GM21619 (cell line): ENCODE data around the gene JMJD1C.

Experiments used
- ATAC-seq: cut with Tn5 transposase; IDR thresholded peaks from one replicate; pipeline ENCODE4 v1.9.1; 2021; ENCODE audit not compliant: unreplicated experiment

Gene JMJD1C

DNA sequence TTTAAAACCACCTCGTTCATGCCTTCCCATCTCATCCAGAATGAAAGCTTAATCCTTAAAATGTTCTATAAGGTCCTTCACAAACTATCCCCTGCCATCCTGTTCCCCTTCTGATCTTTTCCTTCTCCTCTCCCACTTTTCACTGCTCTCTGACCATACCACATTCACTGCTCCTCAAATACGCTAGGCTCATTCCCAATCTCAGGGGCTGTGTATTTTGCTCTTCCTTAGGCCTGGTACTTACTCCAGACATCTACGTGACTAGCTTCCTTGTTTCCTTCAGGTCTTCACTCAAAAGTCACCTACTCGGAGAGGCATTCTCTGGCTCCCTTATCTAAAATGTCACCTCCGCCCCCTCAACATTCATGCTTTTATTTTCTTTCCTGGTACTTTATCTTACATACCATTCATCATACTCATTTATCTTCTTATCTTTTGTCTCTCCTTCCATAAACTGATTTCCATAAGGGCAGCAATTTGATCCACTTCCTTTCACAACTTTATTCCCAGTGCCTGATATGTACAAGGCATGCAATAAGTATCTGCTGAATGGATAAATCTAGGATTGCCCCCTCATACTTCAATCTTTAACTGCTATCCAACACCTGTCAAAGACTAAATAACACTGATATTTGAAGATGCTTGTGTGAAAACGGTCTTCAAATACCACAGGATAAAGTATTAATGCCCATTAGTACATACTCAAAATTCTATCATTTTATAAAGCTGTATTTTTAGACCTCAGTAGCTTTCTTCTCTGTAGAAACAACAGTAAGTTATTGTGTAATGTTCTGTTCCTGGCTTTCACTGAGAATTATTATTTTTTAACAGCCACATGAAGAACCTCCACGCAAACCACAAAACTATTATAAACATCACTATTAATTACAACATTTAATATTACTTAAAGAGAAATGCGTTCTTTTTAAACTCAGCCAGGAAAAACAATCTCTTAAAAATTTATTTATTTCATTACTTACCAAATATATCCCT, 27.0 kb downstream of the JMJD1C start:
- no peak for ATAC-seq

- no peak for ATAC-seq
These were observed 28.4 kb downstream of the JMJD1C start for GRCh38 chr10:63437116-63437949.

GRCh38 chr10:63436225-63436624, 29.6 kb downstream of the JMJD1C start:
- ATAC-seq, result no peak

DNA sequence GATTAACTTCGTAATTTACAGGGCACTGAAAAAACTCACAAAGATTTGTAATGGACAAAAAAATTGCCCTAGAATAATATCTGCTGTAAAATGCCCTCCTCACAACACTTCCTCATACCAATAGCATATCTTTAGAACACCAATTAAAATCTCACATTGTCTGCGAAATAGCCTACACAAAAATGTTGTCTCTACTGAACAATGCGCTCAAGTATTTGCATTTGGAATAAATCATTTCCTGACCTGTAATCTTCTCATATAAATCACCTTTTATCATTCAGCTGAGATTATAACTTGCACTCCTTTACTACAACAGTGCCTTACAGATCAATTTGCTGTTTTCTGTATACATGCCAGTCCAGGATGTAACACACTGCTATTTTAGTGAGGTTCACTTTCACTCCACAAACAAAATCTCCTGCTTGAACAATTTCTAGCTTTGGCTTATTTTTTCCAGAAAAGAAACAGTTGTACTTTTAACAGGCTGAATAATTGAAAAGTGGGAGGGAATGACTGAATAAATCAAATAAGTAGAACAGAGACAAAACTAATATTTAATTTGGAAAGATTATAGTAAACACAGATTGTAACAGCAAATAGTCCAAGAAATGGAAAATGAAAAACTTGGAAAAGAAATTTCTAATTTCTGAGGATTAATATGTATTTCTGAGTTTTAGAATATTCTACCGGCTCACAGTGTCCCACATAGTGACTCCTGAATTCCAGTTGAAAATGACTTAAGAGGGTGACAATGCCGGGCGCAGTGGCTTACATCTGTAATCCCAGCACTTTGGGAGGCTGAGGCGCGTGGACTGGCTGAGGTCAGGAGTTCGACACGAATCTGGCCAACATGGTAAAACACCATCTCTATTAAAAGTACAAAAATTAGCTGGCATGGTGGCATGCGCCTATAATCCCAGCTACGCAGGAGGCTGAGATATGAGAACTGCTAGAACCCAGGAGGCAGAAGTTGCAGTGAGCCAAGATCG, 30.6 kb downstream of the JMJD1C start:
- no peak for ATAC-seq

DNA sequence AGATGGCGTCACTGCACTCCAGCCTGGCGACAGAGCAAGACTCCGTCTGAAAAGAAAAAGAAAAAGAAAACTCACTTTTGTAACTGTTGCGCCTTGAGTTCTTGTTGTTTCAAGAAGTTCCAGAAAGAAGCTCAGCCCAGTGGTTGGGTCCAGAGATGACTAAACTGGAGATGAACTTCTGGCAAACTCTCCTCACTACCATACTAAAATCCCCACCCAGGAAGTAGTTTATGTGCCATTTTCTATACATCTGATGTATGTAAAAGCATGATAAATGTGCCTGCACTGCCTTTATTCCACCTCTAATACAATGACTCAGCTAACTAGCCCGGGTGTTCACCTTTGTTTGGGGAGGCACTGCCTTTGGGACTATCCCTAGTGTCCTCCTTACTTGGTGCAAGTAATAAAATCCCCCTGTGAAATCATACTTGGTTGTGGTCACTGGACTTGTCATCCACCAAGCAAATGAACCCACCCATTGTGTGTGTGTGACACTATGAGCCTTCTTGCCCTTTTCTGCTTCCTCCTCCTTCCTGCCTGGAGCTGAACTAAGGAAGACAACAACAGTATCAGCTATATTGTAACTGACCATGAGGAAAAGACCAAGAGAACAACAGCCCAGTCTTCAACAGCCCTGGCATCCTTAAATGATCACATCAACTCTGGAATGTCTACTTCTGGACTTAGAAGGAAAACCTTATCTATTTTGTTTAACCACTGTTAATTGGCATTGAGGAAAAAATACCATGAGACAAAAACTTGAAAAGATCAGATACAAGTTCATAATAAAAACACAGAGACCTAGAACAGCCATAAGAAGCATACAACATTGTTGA, 33.6 kb downstream of the JMJD1C start:
- no peak for ATAC-seq

GRCh38 chr10:63430999-63431356, 34.8 kb downstream of the JMJD1C start:
- ATAC-seq, result no peak

DNA sequence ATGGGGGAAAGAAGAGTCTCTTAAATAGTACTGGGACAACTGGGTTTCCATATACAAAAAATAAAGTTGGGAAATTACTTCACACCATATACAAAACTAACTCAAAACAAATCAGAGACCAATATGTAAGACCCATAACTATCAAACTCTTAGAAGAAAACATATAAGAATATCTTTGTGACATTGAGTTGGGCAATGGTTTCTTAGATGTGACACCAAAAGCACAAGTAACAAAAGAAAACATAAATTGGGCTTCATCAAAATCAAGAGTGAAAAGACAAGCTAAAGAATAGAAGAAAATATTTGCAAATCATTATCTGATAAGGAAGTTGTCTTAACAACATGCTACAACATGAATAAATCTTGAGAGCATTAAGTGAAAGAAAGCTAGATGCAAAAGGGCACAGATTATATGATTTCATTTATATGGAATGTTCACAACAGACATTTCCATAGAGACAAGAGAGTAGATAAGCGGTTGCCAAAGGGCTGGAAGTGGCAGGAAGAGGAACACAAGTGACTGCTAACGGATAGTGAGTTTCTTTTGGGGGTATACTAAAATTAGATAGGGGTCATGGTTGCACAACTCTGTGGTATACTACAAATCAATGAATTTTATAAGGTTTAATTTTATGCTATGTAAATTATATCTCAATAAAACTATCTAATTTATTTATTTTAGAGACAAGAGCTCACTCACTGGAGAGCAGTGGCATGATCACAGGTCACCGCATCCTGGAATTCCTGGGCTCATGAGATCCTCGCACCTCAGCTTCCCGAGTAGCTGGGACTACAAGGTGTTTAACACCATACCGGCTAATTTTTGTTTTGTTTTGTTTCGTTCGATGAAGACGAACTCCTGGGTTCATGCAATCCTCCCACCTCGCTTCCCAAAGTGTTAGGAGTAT, 35.4 kb downstream of the JMJD1C start:
- ATAC-seq, result no peak

DNA sequence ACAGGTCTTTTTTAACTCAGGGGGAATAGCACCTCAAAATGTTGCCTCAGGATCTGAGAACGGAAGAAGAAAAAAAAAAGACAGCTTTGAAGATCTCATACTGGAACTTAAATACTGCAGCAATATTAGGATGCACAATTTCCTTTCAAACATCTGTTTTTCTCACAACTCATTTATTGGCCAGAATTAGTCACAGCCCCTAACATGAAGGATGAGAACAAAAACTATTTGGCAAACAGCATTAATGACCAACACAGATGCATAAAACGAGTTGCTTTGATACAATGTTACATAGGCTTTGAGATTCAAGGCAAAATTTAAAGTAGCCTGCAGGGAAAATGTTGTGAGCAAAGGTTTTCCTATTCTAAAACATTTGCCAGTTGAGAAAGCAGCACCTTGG, 36.5 kb downstream of the JMJD1C start:
- ATAC-seq, result no peak

DNA sequence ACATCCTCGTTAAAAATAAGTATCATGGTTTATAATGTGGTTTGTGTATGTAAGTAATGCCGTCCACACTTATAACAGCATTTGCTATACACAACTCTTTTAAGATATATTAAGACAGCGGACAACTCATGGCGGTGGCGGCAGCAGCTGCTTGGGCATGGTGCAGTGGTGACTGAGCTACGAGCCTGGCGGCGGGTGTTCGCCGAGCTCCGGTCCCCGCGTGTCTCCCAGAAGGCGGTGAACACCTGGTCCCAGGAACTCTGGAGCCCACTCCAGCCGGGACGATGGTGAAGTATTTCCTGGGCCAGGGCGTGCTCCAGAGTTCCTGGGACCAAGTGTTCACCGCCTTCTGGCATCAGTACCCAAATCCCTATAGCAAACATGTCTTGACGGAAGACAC, 38.8 kb downstream of the JMJD1C start:
- no peak for ATAC-seq

DNA sequence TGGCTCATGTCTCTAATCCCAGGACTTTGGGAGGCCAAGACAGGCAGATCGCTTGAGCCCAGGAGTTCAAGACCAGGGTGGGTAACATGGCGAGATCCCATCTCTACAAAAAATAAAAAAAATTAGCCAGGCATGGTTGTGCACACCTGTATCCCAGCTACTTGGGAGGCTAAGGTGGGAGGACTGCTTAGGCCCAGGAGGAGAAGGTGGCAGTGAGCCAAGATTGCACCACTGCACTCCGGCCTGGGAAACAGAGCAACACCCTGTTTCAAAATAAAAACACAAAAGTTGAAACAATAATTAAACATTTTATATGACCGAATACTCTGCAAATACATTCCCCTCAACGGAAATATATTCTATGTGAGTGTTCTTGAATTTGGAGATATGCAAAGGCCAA, 40.3 kb downstream of the JMJD1C start:
- ATAC-seq, result no peak

DNA sequence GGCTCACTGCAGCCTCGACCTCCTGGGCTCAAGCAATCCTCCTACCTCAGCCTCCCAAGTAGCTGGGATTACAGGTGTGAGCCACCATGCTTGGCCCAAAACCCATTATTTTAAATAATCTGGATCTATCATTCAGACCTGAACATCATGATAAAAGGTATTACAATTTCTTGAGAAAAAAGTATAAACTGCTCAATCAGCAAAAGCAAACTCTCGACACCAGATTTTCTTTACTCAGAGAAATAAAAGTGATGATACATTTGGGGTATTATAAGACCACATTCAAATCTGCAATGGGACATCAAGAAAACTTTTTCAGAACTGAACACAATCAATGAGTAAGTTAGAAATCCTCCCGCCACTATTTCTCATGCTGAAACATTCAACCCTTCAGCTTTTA, 41.2 kb downstream of the JMJD1C start:
- ATAC-seq, result no peak

DNA sequence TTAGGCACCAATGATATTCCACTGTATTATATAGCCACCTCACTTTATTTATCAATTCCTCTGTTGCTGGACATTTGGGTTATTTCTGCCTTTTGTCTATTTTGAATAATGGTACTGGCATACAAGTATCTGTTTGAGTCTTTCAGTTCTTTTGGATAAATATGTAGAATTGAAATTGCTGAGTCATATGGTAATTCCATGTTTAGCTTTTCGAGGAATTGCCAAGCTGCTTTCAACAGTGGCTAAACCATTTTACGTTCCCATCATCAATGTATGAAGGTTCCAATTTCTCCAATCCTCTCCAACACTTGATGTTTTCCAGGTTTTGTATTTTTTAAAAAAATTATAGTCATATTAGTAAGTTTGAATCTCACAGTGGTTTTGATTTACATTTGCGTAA, 42.3 kb downstream of the JMJD1C start:
- ATAC-seq, result no peak

GRCh38 chr10:63421591-63421990, 44.2 kb downstream of the JMJD1C start:
- peak; percentile 97 for ATAC-seq

DNA sequence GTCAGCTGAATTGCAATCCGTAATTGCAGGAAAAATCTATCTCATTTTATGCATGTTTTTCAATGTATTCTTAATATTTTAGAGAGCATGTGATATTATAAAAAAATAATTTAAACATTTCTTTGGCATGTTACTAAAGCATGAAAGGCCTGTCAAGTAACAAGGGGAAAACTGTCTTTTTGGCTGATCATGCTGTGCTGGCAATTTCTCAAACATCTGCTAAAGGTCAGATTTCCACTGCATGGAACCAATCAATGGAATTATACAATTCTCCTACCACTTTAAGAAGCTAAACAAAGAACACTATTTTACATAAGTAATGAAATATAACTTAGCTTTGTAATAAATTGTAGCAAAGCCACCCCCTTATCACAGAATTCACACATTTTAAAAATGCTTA, 49.4 kb downstream of the JMJD1C start:
- no peak for ATAC-seq

DNA sequence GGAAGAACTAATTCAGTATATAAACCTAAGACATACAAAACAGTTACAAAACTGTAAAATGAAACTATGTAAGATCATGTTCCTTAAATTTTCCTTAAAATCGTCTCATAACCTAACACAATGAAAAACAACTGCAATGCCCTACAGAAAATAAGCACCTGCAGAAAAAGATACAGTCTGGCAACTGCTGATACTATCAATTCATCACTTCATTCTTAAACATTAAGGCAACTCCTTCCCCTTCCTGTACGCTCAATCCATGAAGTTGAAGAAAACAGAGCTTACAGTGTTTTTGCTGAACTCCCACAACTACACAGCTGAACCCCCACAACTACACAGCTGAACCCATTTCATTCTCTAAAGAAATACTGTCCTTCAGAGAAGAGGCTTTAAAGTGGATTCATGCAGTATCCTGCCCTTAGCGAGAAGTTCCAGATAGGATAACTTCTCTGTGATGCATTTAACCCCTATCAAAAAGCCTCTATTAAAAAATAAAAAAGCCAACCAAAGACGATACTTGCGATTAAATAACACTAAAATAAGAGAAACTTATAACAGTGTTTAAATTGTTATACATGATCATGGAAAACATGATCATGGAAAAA, 50.0 kb downstream of the JMJD1C start:
- no peak for ATAC-seq

GRCh38 chr10:63414481-63415260, 51.1 kb downstream of the JMJD1C start:
- ATAC-seq, result no peak

GRCh38 chr10:63413429-63413828, 52.3 kb downstream of the JMJD1C start:
- ATAC-seq, result no peak

- no peak for ATAC-seq
These were observed 53.5 kb downstream of the JMJD1C start for GRCh38 chr10:63412304-63412703.
